HG03460 (cell line): ENCODE results near the gene SLC25A21.
"Not testable (repeated sequence)": the region's sequence is repeated elsewhere in the genome, so short reads cannot be mapped to it uniquely, and the experiment has no call there.

Experiments used
- ATAC-seq: cut with Tn5 transposase; IDR thresholded peaks from one replicate; pipeline ENCODE4 v1.9.1; 2021; ENCODE audit not compliant: unreplicated experiment

Gene SLC25A21

DNA sequence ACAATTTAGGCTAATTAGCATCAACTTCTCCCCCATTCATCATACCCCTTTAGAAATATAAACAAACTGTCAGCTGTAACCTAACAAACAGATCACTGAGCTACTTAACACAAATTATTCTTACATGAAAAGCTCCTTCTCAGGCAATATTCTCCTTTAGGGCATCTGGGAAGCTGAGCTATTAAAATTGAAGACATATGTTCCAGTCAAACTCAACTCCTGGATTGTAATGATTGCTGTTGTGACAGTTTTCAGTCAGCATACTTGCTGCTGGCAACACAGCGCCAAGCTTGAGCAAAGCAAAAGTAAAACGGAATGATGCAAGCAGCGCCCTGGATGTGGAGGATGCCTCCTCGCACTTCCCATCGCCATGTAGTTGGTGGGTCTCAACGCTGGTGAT is 82.4 kb downstream of the SLC25A21 start:
- no peak for ATAC-seq

DNA sequence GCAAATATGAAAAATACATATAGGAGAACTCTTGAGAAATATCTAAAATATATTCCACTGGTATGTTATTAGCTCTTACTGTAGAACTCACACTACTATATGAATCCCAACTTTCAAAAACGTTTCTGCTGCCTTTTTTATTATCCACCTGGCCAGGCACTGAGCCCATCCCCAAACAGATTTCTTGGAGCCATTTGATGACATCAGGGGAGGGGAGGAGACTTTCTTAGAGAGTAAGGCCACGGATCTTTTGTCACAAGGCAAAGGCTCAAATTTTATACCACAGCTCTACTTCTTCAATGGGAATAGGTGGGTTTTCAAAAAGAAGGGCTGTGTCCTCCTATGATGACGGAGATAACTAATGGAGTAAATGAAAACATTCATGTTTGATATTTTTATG is 83.0 kb downstream of the SLC25A21 start:
- ATAC-seq: no peak

DNA sequence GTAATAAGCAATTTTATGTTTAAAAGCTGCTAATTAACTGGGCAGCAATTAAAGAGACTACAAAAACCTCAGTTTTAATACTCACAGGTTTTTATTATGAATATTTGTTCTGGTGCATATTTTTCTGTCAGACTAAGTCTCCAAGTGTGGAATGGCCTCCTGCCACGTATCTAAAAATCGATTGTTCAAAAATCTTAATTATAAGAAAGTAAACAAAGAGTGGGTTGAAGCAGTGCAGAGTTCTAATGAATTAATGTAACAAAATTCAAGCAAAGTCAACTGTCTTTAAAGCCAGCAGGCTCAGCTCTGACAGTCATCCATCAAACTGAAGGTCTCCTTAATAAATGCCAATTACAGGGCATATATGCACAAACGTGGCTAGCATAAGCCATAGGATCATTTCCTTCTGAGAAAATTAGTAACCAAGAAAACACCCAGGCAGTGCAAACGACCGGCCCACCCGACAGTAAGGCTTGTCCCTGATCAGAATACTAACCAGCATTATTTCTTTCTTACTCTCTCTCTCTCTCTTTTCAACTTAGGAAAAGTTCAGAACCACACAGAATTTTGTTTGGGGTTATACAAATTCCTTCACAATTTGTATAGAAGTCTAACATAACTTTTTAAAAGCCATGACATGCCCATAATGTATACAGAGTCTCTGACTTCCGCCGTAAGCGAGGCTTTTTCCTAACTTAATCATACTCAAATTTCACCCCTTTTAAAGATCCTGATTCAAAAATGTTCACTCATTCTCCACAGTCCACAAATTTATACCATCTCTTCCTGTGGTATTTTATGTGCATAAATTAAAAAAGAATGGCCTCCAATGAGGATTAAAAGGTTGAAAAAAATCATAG is 83.8 kb downstream of the SLC25A21 start:
- no peak for ATAC-seq

DNA sequence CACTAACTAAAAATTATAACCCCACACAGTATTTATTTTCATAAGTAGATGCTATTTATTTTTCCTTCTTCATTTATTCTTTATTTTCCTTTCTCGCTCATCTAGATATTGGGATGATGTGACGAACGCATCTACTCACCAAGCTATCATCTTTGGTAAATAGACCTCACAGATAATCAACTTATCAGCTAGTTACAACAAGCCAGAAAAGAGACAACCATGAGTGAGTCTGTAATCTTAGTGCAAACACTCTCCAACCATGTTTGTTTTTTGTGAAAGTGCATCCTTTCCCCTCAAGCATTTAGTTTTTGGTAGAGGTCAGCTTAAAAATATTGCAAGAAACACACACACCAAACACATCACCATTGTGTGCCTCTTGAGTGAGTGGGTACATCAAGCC is 84.9 kb downstream of the SLC25A21 start:
- ATAC-seq: no peak

DNA sequence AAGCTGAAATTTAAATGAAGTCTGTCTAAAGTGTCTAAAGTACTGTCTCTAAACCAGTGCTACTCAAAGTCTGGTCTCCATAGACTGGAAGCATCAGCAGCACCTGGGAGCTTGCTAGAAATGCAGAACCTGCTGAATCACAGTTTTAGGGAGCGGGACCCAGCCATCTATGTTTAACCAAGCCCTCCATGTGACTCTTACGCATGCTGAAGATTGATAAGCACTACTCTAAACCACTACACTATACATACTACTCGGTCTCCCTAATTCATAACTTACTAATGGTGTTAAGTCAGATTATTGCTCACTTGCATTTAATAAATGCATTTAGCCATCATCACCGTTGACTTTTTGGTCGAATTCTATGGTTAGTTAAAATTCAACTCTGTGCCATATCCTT is 88.8 kb downstream of the SLC25A21 start:
- no peak for ATAC-seq

DNA sequence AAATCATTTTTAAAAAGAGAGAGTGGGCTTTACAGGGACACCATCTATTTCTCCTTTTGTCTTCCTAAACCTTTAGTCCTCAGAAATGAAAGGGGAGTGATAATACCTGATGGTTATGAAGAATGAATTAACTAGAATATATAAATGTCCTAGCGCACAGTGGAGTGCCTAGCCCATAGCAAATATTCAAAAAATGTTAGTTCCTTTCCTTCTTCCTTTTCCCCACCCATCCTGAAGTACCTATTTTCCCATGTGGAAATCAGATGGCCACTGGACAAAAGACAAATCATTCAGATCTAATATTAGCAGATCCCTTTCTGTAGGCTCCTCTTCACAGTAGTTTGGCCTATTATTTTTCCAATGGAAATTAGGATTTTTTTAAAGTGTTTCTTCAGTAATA is 90.0 kb downstream of the SLC25A21 start:
- ATAC-seq: no peak

DNA sequence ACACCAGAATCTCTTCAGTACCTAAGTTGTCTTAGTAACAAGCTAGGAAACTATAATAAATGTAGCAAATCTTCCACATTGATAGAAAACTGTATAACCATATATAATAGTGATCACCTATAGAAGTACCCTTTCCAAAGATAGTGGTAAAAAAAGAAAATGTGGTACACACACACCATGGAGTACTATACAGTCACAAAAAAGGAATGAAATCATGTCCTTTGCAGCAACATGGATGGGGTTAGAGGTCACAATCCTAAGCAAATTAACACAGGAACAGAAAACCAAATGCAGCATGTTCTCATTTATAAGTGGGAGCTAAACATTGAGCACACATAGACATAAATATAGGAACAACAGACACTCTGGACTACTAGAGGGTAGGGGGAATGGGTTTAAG is 90.5 kb downstream of the SLC25A21 start:
- ATAC-seq: no peak

DNA sequence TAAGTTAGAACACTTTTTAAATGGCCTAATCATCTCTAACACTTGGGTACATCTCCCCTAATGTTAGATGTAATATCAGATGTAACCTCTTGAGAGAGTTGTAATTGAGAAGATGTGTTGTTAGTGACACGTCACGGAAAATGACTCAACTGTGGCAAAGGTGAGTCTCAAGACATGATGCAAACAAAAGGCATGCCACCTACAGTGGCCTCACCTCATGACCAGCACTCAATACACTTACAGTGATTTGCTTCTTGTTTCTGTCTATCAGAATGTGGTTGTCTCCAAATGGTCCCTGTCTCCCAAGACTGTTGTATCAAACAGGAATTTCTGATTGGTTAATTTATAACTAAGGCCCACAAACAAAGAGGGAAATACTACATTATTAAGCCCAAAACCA is 91.2 kb downstream of the SLC25A21 start:
- ATAC-seq: no peak

DNA sequence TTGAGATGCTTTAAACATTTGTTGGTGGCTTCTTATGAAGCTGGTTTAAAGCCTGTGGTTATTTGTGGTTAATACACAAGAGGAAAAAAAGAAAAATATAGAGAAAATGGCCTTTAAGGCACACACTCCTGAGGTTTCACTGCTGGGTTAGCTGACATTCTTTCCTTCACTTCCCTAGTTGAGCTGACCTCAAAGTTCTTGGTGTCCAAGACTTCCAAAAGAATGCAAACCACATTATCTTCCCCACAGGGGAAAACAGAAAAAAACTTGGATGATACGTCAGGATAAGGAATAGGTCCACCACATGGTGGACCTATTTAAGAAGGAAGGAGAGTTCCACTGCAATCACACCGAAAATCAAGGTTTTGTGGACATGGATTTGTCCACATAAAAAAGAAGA is 94.3 kb downstream of the SLC25A21 start:
- no peak for ATAC-seq

DNA sequence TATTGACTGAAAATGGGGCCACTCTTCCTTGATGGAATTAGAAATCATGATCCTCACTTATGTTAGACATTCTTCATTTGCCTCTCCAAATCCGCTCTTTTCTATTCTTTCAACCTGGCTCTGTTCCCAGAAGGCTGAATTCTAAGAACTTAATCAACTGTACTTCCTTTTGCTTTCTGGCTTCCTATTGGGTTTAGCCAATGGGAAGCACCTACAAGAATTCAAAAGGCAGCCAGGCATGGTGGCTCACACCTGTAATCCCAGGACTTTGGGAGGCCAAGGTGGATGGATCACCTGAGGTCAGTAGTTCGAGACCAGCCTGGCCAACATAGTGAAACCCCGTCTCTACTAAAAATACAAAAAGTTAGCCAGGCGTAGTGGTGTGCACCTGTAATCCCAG is 98.1 kb downstream of the SLC25A21 start:
- ATAC-seq: not testable (repeated sequence)

DNA sequence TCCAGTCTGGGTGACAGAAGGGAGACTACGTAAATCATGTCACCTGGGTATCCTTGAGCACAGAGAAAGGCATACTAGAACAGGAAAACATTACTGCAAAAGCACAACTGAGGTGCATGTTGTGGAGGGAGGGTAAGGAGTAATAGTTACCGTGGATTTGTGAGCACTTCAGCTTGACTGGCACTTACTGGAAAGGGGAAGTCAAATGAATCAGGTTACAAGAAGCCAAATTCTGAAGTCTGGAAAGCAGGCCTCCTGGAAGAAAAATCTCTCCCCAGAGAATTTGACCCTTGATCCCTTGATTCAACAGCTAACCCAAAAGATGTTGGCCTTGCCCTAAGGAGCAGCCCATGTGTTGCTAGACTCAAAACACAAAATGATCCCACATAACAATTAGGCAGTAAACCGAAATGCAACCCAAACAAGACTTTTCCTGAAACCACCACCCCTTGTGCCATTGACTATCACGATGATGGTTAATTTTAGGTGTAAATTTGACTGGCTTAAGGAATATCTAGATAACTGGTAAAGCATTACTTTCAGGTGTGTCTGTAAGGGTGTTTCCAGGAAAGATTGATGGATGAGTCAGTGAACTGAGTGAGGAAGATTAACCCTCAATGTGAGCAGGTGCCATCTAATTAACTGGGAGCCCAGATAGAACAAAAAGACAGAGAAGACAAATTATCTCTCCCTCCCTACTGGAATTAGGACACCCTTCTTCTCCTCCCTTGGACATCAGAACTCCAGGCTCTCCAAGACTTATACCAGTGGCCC is 108.8 kb downstream of the SLC25A21 start:
- no peak for ATAC-seq

DNA sequence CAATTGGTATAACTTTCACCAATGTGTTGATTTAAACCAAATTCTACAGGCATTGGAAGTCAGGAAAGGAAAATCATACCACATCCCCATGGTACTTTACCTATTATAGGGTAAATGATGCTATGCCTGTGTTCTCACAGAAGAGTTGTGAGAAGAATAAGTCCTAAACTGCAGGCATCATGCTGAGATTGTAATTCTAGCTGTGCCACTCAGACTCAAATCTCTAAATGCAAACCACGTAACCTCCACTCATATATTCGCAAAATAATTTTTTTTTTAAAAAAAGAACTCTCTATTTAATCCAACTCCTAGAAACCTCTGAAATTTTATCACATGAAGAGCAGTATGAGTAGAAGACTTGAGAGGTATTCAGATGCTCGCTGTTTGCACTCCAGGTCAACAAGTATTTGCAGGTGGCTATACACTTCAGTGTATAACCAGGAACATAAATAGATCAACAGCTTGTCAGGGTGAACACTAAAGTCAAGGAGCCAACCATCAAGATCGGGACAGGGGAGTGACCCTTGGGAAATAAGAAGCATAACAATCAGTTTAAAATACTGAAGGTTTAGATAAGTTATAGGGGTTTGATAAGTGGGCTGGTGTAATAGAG is 110.1 kb downstream of the SLC25A21 start:
- no peak for ATAC-seq

DNA sequence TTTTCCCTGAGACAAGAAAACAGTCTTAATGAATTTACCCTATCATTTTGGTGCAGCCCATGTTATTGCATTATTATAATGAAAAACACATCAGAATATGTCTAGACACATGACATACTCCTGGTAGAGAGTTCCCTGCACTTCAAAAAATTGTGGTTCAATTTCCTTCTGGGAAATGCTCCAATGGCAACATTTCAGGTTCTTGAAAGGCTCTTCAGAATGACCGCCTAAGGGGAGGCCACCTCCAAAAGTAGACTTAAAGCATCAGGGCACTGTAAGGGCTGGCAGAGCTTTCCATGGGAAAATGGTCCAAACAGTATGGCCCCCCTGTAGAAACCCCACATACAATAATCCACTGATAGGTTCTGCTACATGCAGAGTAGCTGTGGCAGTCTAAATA is 110.7 kb downstream of the SLC25A21 start:
- no peak for ATAC-seq

DNA sequence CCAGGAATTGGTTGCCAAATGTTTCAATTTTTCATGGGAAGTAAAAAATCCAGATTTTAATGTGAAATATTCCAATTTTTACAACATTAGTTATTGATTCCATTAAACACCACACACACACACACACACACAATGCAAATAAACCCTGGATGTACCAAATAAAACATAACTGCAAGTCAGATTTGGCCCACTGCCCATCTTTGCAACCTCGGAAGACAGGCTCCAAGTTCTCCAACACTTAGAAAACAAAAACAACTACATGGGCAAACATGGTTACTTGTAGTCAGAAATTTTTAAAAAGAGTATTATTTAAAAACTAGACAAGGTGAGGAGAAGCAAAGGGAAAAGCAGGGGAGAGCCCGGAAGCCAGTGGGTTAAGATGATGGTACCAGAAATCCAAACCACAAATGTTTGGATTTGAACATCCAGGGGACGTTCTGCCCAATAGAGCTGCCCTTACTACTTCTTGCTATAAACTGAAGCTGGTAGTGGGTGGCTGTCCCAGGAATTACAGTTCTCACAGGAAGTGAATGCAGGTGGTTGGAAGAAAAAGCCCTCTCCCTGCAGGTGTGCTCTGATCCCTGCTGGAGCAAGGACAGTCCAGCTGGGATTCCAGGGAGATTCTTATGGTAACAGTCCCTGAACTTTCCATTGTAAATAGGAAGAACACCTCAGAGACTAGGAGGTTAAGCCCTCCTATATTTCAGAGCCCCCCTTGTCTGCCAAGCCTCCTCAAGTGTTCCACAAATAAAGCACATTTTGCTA is 111.7 kb downstream of the SLC25A21 start:
- no peak for ATAC-seq

DNA sequence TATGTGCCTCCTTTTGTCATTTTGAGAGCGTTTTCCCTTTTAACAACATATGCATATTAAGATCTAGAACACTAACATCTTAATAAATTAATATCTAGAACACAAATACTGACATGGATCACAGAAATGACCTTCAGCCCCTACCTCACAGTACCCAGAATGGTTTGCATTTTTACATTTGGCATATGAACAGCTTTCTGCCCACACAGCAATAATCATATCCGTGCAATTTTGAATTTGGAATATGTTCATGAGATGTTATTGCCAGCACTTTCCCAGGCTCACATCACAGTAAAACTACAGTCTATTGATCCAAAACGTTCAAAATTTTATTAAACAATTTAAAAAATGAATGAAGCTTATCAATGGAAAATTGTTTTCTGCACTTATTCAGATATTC is 114.6 kb downstream of the SLC25A21 start:
- no peak for ATAC-seq

DNA sequence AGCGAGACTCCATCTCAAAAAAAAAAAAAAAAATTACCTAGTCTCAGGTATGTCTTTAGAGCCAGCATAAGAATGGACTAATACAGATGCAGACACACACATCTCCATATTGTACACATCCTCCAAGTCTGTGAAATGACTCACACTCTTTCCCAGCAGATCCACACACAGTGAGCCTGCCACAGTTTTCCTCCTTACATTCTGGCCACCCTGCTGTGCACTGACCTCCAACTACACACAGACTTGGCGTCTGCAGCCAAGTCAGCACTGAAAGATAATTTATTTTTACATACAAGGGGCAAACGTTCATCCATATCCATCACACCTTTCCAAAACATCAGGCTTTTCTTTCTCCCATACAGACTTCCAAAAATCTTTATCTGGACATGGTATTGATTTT is 115.9 kb downstream of the SLC25A21 start:
- ATAC-seq: no peak

DNA sequence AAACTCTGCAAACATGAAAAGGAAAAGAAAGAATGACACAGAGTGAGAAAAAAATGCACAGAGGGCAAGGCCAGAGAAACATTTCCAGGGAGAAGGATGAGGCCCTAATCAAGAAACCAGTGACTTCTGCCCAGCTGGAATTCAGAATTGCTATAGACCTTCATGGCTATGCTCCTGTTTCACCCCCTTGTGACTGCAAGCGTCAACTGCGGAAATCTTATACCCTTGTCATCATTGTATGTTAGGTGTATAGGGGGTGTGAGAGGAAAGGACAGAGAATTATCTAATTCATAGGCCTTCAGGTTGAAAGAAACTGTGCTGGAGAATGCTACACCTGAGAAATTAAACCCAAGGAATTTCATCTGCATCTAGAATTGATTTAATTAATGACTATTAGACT is 117.5 kb downstream of the SLC25A21 start:
- ATAC-seq: no peak

DNA sequence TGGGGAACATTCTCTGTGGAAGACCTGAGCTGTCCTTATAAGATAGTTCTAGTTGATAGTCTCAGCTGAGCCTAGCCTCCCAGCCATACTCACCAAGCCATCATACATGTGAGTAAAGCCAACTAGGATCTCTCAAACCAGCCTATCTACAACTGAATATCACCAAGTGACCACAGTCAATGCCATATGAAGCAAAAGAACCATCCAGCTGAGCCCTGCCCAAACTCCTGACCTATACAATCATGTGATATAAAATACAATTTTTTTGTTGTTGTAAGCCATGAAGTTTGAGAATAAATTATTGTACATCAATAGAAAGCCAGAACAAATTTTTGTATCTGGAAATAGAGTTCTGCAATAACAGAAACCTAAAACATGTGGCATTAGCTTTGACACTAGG is 118.3 kb downstream of the SLC25A21 start:
- no peak for ATAC-seq

DNA sequence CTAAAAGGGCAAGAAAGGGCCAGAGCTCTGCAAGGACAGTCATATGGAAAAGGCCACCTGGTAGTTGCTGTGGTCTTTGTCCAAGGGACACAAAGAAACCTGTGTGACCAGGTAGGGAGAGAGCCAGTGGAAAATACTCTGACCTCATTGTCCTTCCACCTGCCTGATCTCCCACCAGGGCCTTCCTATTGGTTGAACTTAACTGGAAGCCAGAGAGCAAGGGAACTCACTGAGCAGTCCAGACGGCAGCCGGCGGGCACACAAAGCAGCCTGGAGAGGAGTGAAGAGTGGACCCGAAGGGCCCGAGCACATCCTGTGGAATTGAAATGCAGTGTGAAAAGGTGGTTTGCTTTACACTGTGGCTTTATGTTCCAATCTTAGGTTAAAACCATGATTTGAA is 120.7 kb downstream of the SLC25A21 start:
- ATAC-seq: no peak

DNA sequence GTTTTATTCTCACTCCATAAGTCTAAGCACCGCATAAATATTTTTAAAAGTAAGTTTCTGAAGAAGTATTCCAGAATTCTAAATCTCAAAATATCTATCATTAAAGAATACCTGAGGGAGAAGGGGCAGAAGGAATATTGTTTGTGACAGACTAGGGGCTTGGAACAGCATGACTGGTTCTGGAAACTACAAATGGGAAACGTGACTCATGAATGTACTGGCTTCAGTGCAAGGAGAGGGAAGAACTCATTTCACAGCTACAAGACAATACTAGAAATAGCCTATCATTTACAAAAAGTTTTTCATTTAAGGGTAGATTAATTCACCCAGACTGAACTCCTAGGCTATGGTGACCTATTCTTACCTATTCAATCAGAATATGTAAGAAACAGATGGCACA is 121.3 kb downstream of the SLC25A21 start:
- ATAC-seq: no peak

DNA sequence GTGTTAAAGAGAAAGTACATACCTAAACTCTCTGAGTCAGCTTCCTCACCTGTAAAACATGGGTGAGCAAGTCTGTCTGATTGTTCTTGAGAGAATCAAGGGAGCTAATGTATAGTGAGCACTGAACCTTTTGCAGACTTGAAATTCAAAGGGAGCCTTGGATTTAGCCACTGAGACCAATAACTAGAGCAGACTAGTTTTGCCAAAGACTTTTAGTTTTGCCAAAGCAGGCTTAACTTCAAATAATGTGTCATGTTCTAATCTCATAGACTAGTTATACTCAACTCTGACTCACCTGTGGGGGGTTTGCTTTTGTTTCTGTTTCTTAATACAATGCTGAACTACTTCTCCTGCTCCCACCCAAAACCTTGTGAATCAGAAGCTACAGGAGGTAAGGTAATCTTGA is 123.7 kb downstream of the SLC25A21 start:
- no peak for ATAC-seq
